ENCODE measurements around the gene HLF.

- TF ChIP-seq POLR2AphosphoS5 (IDR thresholded peaks at IDR 0.05; ENCODE audit: low read depth) (no peak), CTCF (conservative IDR thresholded peaks at IDR 0.05; ENCODE audit: low read depth in 2 of 2) (no peak), CREB1 (CRISPR knock-in tag; IDR thresholded peaks at IDR 0.05; ENCODE audit: low read depth) (no peak), REST (IDR thresholded peaks at IDR 0.05; ENCODE audit: unreplicated experiment) (no peak), EZH2 (IDR thresholded peaks at IDR 0.05; ENCODE audit: low read depth, unreplicated experiment) (no peak), NANOG (IDR thresholded peaks at IDR 0.05; ENCODE audit: borderline replicate concordance) (no peak), EZH2phosphoT487 (IDR thresholded peaks at IDR 0.05; ENCODE audit: unreplicated experiment) (no peak), JUNB (IDR thresholded peaks at IDR 0.05; ENCODE audit: unreplicated experiment) (no peak)
These were observed 51.7 kb downstream of the HLF start for GRCh38 chr17:55316499-55316898.

Measured in GM23338 (cell line).